Measurements from ENCODE around the gene MINK1. TPM values are rescaled to one million over a fixed set of nuclear protein-coding genes. Genes with fewer than 3 reads are reported as not detected.

Gene MINK1
- total and polyA plus RNA-seq, 2 of the 13 experiments (the other 11 are each of a cell fraction or from before 2014, with no cell fraction given), result 17.2 to 63.9 TPM

- peak; percentile 43 for FAIRE-seq
- H3K27me3 ChIP-seq (ENCODE audit: control insufficient read depth in 1 of 2, insufficient read depth in 2 of 2, low read length in 2 of 2), result no peaks in the 10 kb centered on the region; a peak in 1 of 5 replicates
- H2AFZ ChIP-seq (ENCODE audit: low read length), result no peak overlapping the region
- peak overlapping the region in 2 of 3 experiments; percentile 20 to 100; a peak in 2 of 6 replicates for H3K4me3 ChIP-seq (replicated peaks in 1 of 3; ENCODE audit: insufficient read depth in 1 of 3, low read depth in 2 of 3, low read length in 3 of 3)
- BruUV-seq (replicated peaks), result no TSS peak
- no peaks in the 10 kb centered on the region for H3K9me3 ChIP-seq (ENCODE audit: low read length)
- peaks cover 18 to 37% of the 10 kb centered on the region in 2 experiments for H3K36me3 ChIP-seq (replicated peaks in 1 of 2; ENCODE audit: control insufficient read depth in 1 of 2, insufficient read depth in 2 of 2, low read length in 2 of 2)
- POLR2A ChIA-PET, result interaction anchor here (1.2 to 10.0 kb wide), 3 partner anchors 22 to 224 kb away, joined by 3 to 273 read pairs (median 6); partner anchors contain the start of gene SPAG7
- H3K79me2 ChIP-seq (ENCODE audit: insufficient read depth, low read length), result peaks cover 61% of the 10 kb centered on the region
- DNase-seq (ENCODE audit: low spot score), result peak; percentile 59
- in situ Hi-C loops (cut with HindIII; ENCODE audit: extremely low pct_ligation_motif_present, low pct_unique_long_range_greater_than_20kb) (no loop called here), intact Hi-C loops (cut with micrococcal nuclease; ENCODE audit: unreplicated experiment) (no loop called here)
- H3K27ac ChIP-seq (ENCODE audit: extremely low read length, insufficient read depth, low read length), result peak overlapping the region; percentile 38
- ATAC-seq, result no peak
- CTCF ChIA-PET (ENCODE audit: low intra/inter-chr PET ratio, low total read pairs), result no interaction called here
- peaks cover 38% of the 10 kb centered on the region for H3K4me1 ChIP-seq (ENCODE audit: insufficient read depth, low read length)
- peaks cover 33% of the 10 kb centered on the region for H4K20me1 ChIP-seq (ENCODE audit: insufficient read depth, low read length)
- H3K4me2 ChIP-seq (ENCODE audit: low read depth, low read length), result peak overlapping the region; percentile 96; the same call in 1 of the 2 replicates
- no peak overlapping the region for H3K9ac ChIP-seq (ENCODE audit: insufficient read depth, low read depth, low read length)
- 71% methylated on average over 7 of the region's 7 CpGs for WGBS (ENCODE audit: low lambda C conversion rate)
- no peak for TF ChIP-seq TFE3 (CRISPR knock-in tag; IDR thresholded peaks at IDR 0.05)
- 0 out of 2 replicates have a peak, but pooled peaks have one; percentile 40 for TF ChIP-seq SALL2 (CRISPR knock-in tag; IDR thresholded peaks at IDR 0.05)
- TF ChIP-seq SNAPC2 (CRISPR knock-in tag; IDR thresholded peaks at IDR 0.05), result no peak
- no peak for TF ChIP-seq TOE1 (CRISPR knock-in tag; IDR thresholded peaks at IDR 0.05)
- TF ChIP-seq AGO2 (optimal IDR thresholded peaks at IDR 0.05; ENCODE audit: low read depth, low read length), result no peak
- TF ChIP-seq SAP130 (CRISPR knock-in tag; IDR thresholded peaks at IDR 0.05; ENCODE audit: low read depth), result peak; percentile 61
- peak; percentile 71 for TF ChIP-seq FOSL1 (CRISPR knock-in tag; IDR thresholded peaks at IDR 0.05; ENCODE audit: borderline replicate concordance)
- TF ChIP-seq HNRNPL (IDR thresholded peaks at IDR 0.05; ENCODE audit: low read depth, low read length), result 0 out of 2 replicates have a peak, but pooled peaks have one; percentile 17
- no peak for TF ChIP-seq HNF4G (IDR thresholded peaks at IDR 0.05; ENCODE audit: borderline replicate concordance, low read depth, low read length)
- TF ChIP-seq HNF4G (CRISPR knock-in tag; IDR thresholded peaks at IDR 0.05; ENCODE audit: borderline replicate concordance, low read depth), result no peak
- 0 out of 2 replicates have a peak, but pooled peaks have one; percentile 42 for TF ChIP-seq DNMT3B (CRISPR knock-in tag; conservative IDR thresholded peaks at IDR 0.05)
- TF ChIP-seq NR3C1 (CRISPR knock-in tag; IDR thresholded peaks at IDR 0.05), result no peak
- TF ChIP-seq ZNF547 (CRISPR knock-in tag; IDR thresholded peaks at IDR 0.05), result no peak
- TF ChIP-seq POLR2G (IDR thresholded peaks at IDR 0.05; ENCODE audit: low read depth, low read length), result peak; percentile 53
- TF ChIP-seq SIX4 (CRISPR knock-in tag; IDR thresholded peaks at IDR 0.05), result peak; percentile 11; the same call in 1 of the 2 replicates
- TF ChIP-seq POLR2AphosphoS2 (IDR thresholded peaks at IDR 0.05; ENCODE audit: low read depth, low read length), result 0 out of 2 replicates have a peak, but pooled peaks have one; percentile 64
- peak; percentile 88 for TF ChIP-seq ZNF652 (CRISPR knock-in tag; IDR thresholded peaks at IDR 0.05; ENCODE audit: borderline replicate concordance, low read depth)
- no peak for TF ChIP-seq BHLHE40 (IDR thresholded peaks at IDR 0.05; ENCODE audit: low read length)
- peak; percentile 73; the same call in 1 of the 2 replicates for TF ChIP-seq JUND (CRISPR knock-in tag; IDR thresholded peaks at IDR 0.05)
- peak; percentile 41; the same call in 1 of the 2 replicates for TF ChIP-seq GATA4 (IDR thresholded peaks at IDR 0.05; ENCODE audit: borderline replicate concordance, low read depth)
- TF ChIP-seq NR2F6 (IDR thresholded peaks at IDR 0.05), result no peak
- TF ChIP-seq NR2F6 (CRISPR knock-in tag; IDR thresholded peaks at IDR 0.05), result 0 out of 2 replicates have a peak, but pooled peaks have one; percentile 15
- TF ChIP-seq STAG1 (CRISPR knock-in tag; IDR thresholded peaks at IDR 0.05), result no peak
- no peak for TF ChIP-seq DBP (CRISPR knock-in tag; IDR thresholded peaks at IDR 0.05; ENCODE audit: not compliant biosample characterization)
- peak; percentile 44; the same call in 1 of the 2 replicates for TF ChIP-seq ZFY (CRISPR knock-in tag; IDR thresholded peaks at IDR 0.05)
- TF ChIP-seq POLR2AphosphoS5 (IDR thresholded peaks at IDR 0.05; ENCODE audit: low read depth, low read length), result peak; percentile 64; the same call in 1 of the 2 replicates
These were observed 112.2 kb downstream of the MINK1 start for GRCh38 chr17:4945176-4945943.
